K562 (cell line): ENCODE data around the gene LRRC25. TPM values are rescaled to one million over a fixed set of nuclear protein-coding genes. Genes with fewer than 3 reads are reported as not detected.

Source experiments
- E2F1 ChIP-seq: sonication (generic); formaldehyde crosslinking; IDR thresholded peaks from 2 replicates; pipeline ENCODE4 v1.8.1; 2023; ENCODE audit warnings: mild to moderate bottlenecking, missing genetic modification reagents, moderate library complexity
- GATA2 ChIP-seq: sonication (generic); formaldehyde crosslinking; IDR thresholded peaks from 2 replicates; pipeline ENCODE4 v1.4.0; 2020; ENCODE audit warnings: mild to moderate bottlenecking, missing genetic modification reagents
- ID3 ChIP-seq, 2 experiments: fragments of 250-450 bp in 1 of 2; fragments of 450-650 bp in 1 of 2; sonication (Bioruptor Pico) in 1 of 2; IDR thresholded peaks; 2 replicates each; pipeline versions ENCODE4 v1.6.1 to v1.8.0; 2016 to 2021; ENCODE audit warnings: mild to moderate bottlenecking in 2 of 2, moderate library complexity in 2 of 2, missing compliant biosample characterization in 1 of 2, missing genetic modification characterization in 1 of 2
- JUND ChIP-seq, 2 experiments: IDR thresholded peaks; 2 replicates in 1 of 2; 3 replicates in 1 of 2; pipeline ENCODE4 v1.6.1; 2011; ENCODE audit warnings: borderline replicate concordance in 2 of 2, low read depth in 2 of 2, low read length in 2 of 2, improper control_type of control experiment in 1 of 2, missing biosample characterization in 1 of 2, missing genetic modification characterization in 1 of 2, missing genetic modification reagents in 1 of 2
- MITF ChIP-seq: IDR thresholded peaks from 2 replicates; pipeline ENCODE4 v1.6.1; 2014; ENCODE audit warnings: antibody characterized with exemption
- OTX1 ChIP-seq: fragments of 450-650 bp; formaldehyde crosslinking; IDR thresholded peaks from 2 replicates; pipeline ENCODE4 v1.4.0; 2022; ENCODE audit warnings: mild to moderate bottlenecking
- PATZ1 ChIP-seq: fragments of 250-450 bp; sonication (Bioruptor Pico); IDR thresholded peaks from 2 replicates; pipeline ENCODE4 v1.5.0; 2020; ENCODE audit warnings: mild to moderate bottlenecking, borderline replicate concordance
- RBM22 ChIP-seq: fragments of 200-400 bp; formaldehyde crosslinking; IDR thresholded peaks from 2 replicates; pipeline ENCODE4 v1.6.1; 2018; ENCODE audit warnings: low read length, low read depth; ENCODE audit not compliant: poor library complexity, severe bottlenecking
- RUNX1 ChIP-seq: sonication (generic); IDR thresholded peaks from 2 replicates; pipeline ENCODE4 v1.6.1; 2016; ENCODE audit warnings: antibody characterized with exemption, low read depth
- SAFB ChIP-seq: fragments of 200-400 bp; formaldehyde crosslinking; IDR thresholded peaks from 2 replicates; pipeline ENCODE4 v1.6.1; 2017; ENCODE audit warnings: low read depth, low read length, borderline replicate concordance
- SRSF9 ChIP-seq: fragments of 200-400 bp; formaldehyde crosslinking; IDR thresholded peaks from 2 replicates; pipeline ENCODE4 v1.6.1; 2017; ENCODE audit warnings: low read depth, low read length, borderline replicate concordance
- STAG1 ChIP-seq: sonication (generic); formaldehyde crosslinking; IDR thresholded peaks from 2 replicates; pipeline ENCODE4 v1.5.0; 2020; ENCODE audit warnings: missing genetic modification reagents, borderline replicate concordance
- TAF15 ChIP-seq: fragments of 200-400 bp; formaldehyde crosslinking; IDR thresholded peaks from 2 replicates; pipeline ENCODE4 v1.6.1; 2017; ENCODE audit warnings: mild to moderate bottlenecking, low read depth, low read length, moderate library complexity
- ZFP30 ChIP-seq: fragments of 250-450 bp; sonication (Bioruptor Pico); IDR thresholded peaks from 2 replicates; pipeline ENCODE4 v1.8.0; 2022; ENCODE audit warnings: moderate library complexity, mild to moderate bottlenecking, inconsistent platforms, borderline replicate concordance
- ZNF184 ChIP-seq: sonication (generic); formaldehyde crosslinking; IDR thresholded peaks from 2 replicates; pipeline ENCODE4 v1.5.0; 2020; ENCODE audit warnings: missing genetic modification reagents
- ZNF431 ChIP-seq: sonication (generic); formaldehyde crosslinking; IDR thresholded peaks from 2 replicates; pipeline ENCODE4 v1.8.0; 2022; ENCODE audit warnings: mild to moderate bottlenecking, missing genetic modification reagents
- ZNF444 ChIP-seq: fragments of 250-450 bp; sonication (Bioruptor Pico); IDR thresholded peaks from 2 replicates; pipeline ENCODE4 v1.4.0; 2020; ENCODE audit warnings: mild to moderate bottlenecking, moderate library complexity
- ZNF740 ChIP-seq, 3 experiments: fragments of 200-800 bp in 1 of 3; sonication (Bioruptor generic) in 1 of 3; sonication (generic) in 1 of 3; formaldehyde crosslinking in 1 of 3; IDR thresholded peaks; 2 replicates each; pipeline versions ENCODE4 v1.6.1 to v1.8.0; 2016 to 2022; ENCODE audit warnings: mild to moderate bottlenecking in 2 of 3, missing compliant biosample characterization in 2 of 3, missing genetic modification characterization in 2 of 3, missing genetic modification reagents in 1 of 3
- polyA plus RNA-seq, 8 experiments: library from polyadenylated mRNA; depleted of rRNA in 4 of 8; stranded (reverse) in 5 of 8; unstranded in 3 of 8; fragments of >200 nt; fragmentation: Nextera tagmentation in 2 of 8; fragmentation: Illumina TruSeq in 1 of 8; extraction: Ambion mirVana in 2 of 8; extraction: Trizol in 1 of 8; gene quantifications; 2 replicates each; pipeline versions ENCODE4 v1.2.1 to v1.2.3, GENCODE V29; 2011 to 2014; ENCODE audit warnings: inconsistent platforms in 1 of 8, missing spikeins in 1 of 8
- total RNA-seq, 7 experiments: library from RNA; depleted of rRNA in 6 of 7; stranded (reverse); fragments of >200 nt in 6 of 7; fragmentation: Illumina TruSeq in 2 of 7; extraction: Trizol in 2 of 7; gene quantifications; 2 replicates each; pipeline versions ENCODE4 v1.2.1 to v1.2.3, GENCODE V29; 2011 to 2021; ENCODE audit warnings: low replicate concordance in 1 of 7

LRRC25 gene
- total and polyA plus RNA-seq, 9 of the 15 experiments (the other 6 are each of a cell fraction or from before 2014, with no cell fraction given) = 0.07 to 0.36 (median 0.10) TPM; not detected in 3

GRCh38 chr19:18388100-18388959 lies 9.1 kb downstream of the LRRC25 start (continued):
- peak; percentile 43; the same call in 1 of the 2 replicates for TF ChIP-seq SAFB
- no peak for TF ChIP-seq MITF
- TF ChIP-seq GATA2 (CRISPR knock-in tag) = no peak
- TF ChIP-seq JUND (IDR thresholded peaks at IDR 0.05; ENCODE audit: borderline replicate concordance, low read depth, low read length) = peak; percentile 57
- TF ChIP-seq JUND (tag; IDR thresholded peaks at IDR 0.05; ENCODE audit: borderline replicate concordance, low read depth, low read length) = peak; percentile 57; the same call in 1 of the 3 replicates
- no peak for TF ChIP-seq ZFP30 (CRISPR knock-in tag)
- no peak for TF ChIP-seq ID3 (CRISPR knock-in tag; IDR thresholded peaks at IDR 0.05)
- TF ChIP-seq ID3 (tag; IDR thresholded peaks at IDR 0.05) = peak; percentile 79; the same call in 1 of the 2 replicates
- 0 out of 2 replicates have a peak, but pooled peaks have one; percentile 6 for TF ChIP-seq OTX1 (CRISPR knock-in tag)
- no peak for TF ChIP-seq PATZ1 (CRISPR knock-in tag)
- TF ChIP-seq STAG1 (CRISPR knock-in tag) = 0 out of 2 replicates have a peak, but pooled peaks have one; percentile 39
- peak; percentile 85 for TF ChIP-seq ZNF740 (CRISPR knock-in tag; IDR thresholded peaks at IDR 0.05)
- TF ChIP-seq ZNF740 (tag; IDR thresholded peaks at IDR 0.05) = peak in 1 of 2 experiments; percentile 48; a peak in 1 of 4 replicates
- no peak for TF ChIP-seq ZNF184 (CRISPR knock-in tag)
- peak; percentile 86; the same call in 1 of the 2 replicates for TF ChIP-seq ZNF431 (CRISPR knock-in tag)
- TF ChIP-seq E2F1 (CRISPR knock-in tag) = peak; percentile 96
- no peak for TF ChIP-seq TAF15
- 0 out of 2 replicates have a peak, but pooled peaks have one; percentile 13 for TF ChIP-seq ZNF444 (CRISPR knock-in tag)
- TF ChIP-seq SRSF9 = no peak
- peak; percentile 98 for TF ChIP-seq RBM22
- no peak; the same call in 1 of the 2 replicates for TF ChIP-seq RUNX1
